ENCODE measurements around the gene RBBP8NL. TPM values are rescaled to one million over a fixed set of nuclear protein-coding genes. Genes with fewer than 3 reads are reported as not detected.
A peak's percentile ranks its signal among the peaks of the same experiment; 100 is the strongest.

Gene RBBP8NL
- total RNA-seq, 2 experiments from 2014 or later, result not detected

DNA sequence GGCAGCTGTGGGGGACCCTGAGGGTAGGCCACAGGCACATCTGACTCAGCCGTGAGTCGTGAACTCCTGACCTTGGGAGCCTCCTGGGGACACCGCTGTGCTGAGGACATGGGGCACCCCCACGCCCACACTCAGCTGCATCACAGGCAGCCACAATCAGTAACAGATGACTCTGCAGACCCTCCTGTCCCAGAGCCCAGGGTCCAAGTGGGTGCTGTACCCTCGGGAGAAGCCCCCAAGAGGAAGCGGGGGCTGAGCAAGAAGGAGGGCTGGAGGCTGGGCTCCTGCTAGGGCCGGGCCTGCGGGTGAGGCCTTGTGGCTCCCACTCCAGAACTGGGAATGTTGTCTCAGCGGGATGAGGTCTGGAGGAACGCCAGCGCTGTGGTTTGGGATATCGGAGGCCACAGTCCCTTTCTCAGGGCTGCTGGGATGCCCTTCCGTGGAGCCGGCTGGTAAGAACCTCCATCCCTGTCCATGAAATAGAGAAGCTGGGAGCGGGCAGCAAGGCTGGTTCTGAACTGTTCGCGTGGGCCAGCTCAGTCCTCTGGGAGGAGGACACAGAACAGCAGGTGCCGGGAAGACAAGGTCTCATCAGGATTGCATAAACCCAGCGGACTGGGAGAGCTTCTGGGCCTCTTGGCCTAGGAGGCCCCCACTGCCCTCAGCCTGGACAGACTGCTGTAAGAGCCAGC, 57.1 kb downstream of the RBBP8NL start:
- no peaks in the 10 kb centered on the region for H3K36me3 Mint-ChIP-seq (ENCODE audit: low read depth)
- intact Hi-C loops (cut with DNase I, micrococcal nuclease), result no loop called here
- no peak overlapping the region for H3K4me3 Mint-ChIP-seq
- no peak overlapping the region for H3K27ac Mint-ChIP-seq
- POLR2A ChIA-PET, result no interaction called here
- H3K9me3 Mint-ChIP-seq (ENCODE audit: low read depth), result no peaks in the 10 kb centered on the region
- peaks cover 3% of the 10 kb centered on the region for H3K4me1 Mint-ChIP-seq
- H3K27me3 Mint-ChIP-seq, result peaks cover 12% of the 10 kb centered on the region
- CTCF ChIA-PET, result interaction anchor here (1.0 to 2.5 kb wide), 2 partner anchors 12 to 64 kb away, joined by 3 to 12 read pairs; no protein-coding TSS in a partner anchor
- ATAC-seq (peak; percentile 64), DNase-seq (peak; percentile 76)

- H3K4me1 Mint-ChIP-seq, result peaks cover 3% of the 10 kb centered on the region
- H3K9me3 Mint-ChIP-seq (ENCODE audit: low read depth), result no peaks in the 10 kb centered on the region
- H3K27me3 Mint-ChIP-seq, result peaks cover 17% of the 10 kb centered on the region
- H3K36me3 Mint-ChIP-seq (ENCODE audit: low read depth), result no peaks in the 10 kb centered on the region
- intact Hi-C loops (cut with DNase I, micrococcal nuclease), result loop anchor here in 1 of 2 experiments (5.0 kb wide), 1 partner anchor 67 kb away; the partner anchor contains the start of gene ADRM1
- no peak overlapping the region for H3K4me3 Mint-ChIP-seq
- ATAC-seq (no peak), DNase-seq (no peak)
- POLR2A ChIA-PET, result no interaction called here
- CTCF ChIA-PET, result interaction anchor here (1.0 to 2.5 kb wide), 2 partner anchors 13 to 64 kb away, joined by 3 to 12 read pairs; no protein-coding TSS in a partner anchor
- H3K27ac Mint-ChIP-seq, result no peak overlapping the region
These were observed 57.6 kb downstream of the RBBP8NL start for GRCh38 chr20:62369815-62370114.

DNA sequence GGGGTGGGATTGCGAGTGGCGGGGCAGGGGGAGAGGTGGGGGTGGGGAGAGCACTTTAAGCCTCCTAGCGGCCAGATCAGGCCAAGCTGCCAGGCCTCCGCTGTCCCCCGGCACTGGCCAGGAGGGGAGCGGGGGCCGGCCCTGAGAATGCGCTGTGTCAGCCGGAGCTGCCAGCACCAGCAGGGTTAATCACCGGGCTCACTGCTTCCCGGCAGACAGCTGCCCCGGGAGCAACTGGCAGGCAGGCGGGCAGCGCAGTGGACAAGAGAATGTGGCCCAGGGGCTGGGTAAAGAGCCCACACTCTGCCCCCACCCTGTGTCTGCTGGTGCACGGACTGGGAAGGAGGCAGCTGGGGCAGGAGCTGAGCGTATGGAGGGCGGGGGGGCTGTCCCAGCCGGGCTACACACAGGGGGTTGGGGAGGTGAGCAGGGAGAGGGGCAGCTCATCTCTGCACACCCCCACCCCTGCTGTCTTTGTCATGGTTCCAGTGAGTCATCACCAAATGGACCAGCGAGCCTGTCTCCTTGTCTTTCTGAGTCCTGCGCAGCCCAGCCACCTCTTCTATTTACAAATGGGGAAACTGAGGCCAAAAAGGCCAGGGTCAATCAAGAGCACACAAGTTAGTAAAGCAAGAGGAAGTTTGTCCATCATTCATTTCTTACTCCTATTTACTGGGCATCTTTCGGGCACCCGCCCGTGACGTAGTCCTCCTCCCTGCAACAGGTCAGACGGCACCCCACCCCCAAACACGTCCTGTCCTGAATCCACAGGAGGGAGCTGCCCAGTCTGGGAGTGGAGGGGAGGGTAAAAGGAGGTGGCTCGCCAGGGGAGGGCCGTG, 58.1 kb downstream of the RBBP8NL start:
- H3K4me3 Mint-ChIP-seq, result no peak overlapping the region
- ATAC-seq (peak; percentile 9), DNase-seq (peak; percentile 37)
- no peak overlapping the region for H3K27ac Mint-ChIP-seq
- CTCF ChIA-PET, result interaction anchor here (0.7 to 2.5 kb wide), 4 partner anchors 13 to 68 kb away, joined by 3 to 12 read pairs (median 4); partner anchors contain the start of gene RPS21
- peaks cover 19% of the 10 kb centered on the region for H3K27me3 Mint-ChIP-seq
- H3K9me3 Mint-ChIP-seq (ENCODE audit: low read depth), result no peaks in the 10 kb centered on the region
- H3K4me1 Mint-ChIP-seq, result peaks cover 3% of the 10 kb centered on the region
- POLR2A ChIA-PET, result interaction anchor here (0.6 kb wide), 1 partner anchor 22 kb away, joined by 3 read pairs; no protein-coding TSS in a partner anchor
- H3K36me3 Mint-ChIP-seq (ENCODE audit: low read depth), result no peaks in the 10 kb centered on the region
- intact Hi-C loops (cut with DNase I, micrococcal nuclease), result loop anchor here in 1 of 2 experiments (5.0 kb wide), 1 partner anchor 67 kb away; the partner anchor contains the start of gene ADRM1

DNA sequence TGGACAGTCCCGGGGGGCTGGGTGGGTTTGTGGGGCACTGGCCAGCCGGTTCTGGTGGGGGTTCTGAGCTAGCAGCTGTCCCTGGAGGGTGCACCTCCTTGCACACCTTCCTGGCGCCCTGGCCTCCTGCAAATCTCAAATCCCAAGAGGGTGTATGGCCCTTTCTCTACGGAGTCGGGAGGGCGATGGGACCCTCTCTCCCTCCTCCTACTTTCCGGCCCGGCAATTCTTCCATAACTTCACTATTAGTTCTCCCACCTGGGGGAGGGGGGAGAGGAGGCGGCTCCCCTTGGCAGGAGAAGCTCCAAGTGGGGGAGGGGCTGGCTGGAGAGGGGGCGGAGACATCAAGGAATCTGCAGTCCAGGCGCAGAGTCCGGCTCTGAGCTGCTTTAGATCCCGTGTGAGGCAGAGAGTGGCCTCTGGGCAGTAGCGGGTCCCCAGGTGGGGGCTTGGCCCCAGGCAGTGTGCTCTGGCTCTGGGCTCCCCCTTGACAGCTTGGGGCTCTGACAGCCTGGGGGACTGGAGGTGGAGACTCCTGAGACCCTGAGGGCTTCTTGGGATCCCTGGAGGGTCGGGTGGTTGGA, 58.9 kb downstream of the RBBP8NL start:
- no peak for ATAC-seq
- no peak overlapping the region for H3K4me3 Mint-ChIP-seq
- no peak overlapping the region for H3K27ac Mint-ChIP-seq
- intact Hi-C loops (cut with DNase I, micrococcal nuclease), result loop anchor here in 1 of 2 experiments (5.0 kb wide), 1 partner anchor 66 kb away; the partner anchor contains the start of gene ADRM1
- ChIA-PET POLR2A (no interaction called here), CTCF (interaction anchor here (0.8 to 2.5 kb wide), 6 partner anchors 14 to 76 kb away, joined by 3 to 12 read pairs (median 4); partner anchors contain the start of gene RPS21)
- no peaks in the 10 kb centered on the region for H3K36me3 Mint-ChIP-seq (ENCODE audit: low read depth)
- no peak for DNase-seq
- peaks cover 3% of the 10 kb centered on the region for H3K4me1 Mint-ChIP-seq
- H3K9me3 Mint-ChIP-seq (ENCODE audit: low read depth), result no peaks in the 10 kb centered on the region
- peaks cover 19% of the 10 kb centered on the region for H3K27me3 Mint-ChIP-seq

GRCh38 chr20:62367633-62368391, 59.5 kb downstream of the RBBP8NL start:
- POLR2A ChIA-PET, result no interaction called here
- Mint-ChIP-seq H3K4me1 (peaks cover 3% of the 10 kb centered on the region), H3K4me3 (peak overlapping the region; percentile 26), H3K27ac (no peak overlapping the region), H3K27me3 (peaks cover 17% of the 10 kb centered on the region), H3K36me3 (ENCODE audit: low read depth) (no peaks in the 10 kb centered on the region), H3K9me3 (ENCODE audit: low read depth) (no peaks in the 10 kb centered on the region)
- ATAC-seq (no peak), DNase-seq (peak; percentile 43)
- intact Hi-C loops (cut with DNase I, micrococcal nuclease), result loop anchor here in 1 of 2 experiments (5.0 kb wide), 1 partner anchor 66 kb away; the partner anchor contains the start of gene ADRM1
- CTCF ChIA-PET, result interaction anchor here (0.6 to 2.5 kb wide), 8 partner anchors 15 to 245 kb away, joined by 3 to 12 read pairs (median 4); partner anchors contain the start of gene RPS21

- no peak within 1 kb of the TSS for H3K27ac Mint-ChIP-seq
- CTCF ChIA-PET, result interaction anchor here (0.6 to 1.6 kb wide), 4 partner anchors 16 to 246 kb away, joined by 4 to 7 read pairs (median 4); no protein-coding TSS in a partner anchor
- intact Hi-C loops (cut with DNase I, micrococcal nuclease), result loop anchor here in 1 of 2 experiments (5.0 kb wide), 1 partner anchor 65 kb away; the partner anchor contains the start of gene ADRM1
- peaks cover 17% of the 10 kb centered on the region for H3K27me3 Mint-ChIP-seq
- POLR2A ChIA-PET, result no interaction called here
- H3K9me3 Mint-ChIP-seq (ENCODE audit: low read depth), result no peaks in the 10 kb centered on the region
- H3K4me1 Mint-ChIP-seq, result peaks cover 3% of the 10 kb centered on the region
- H3K36me3 Mint-ChIP-seq (ENCODE audit: low read depth), result no peaks in the 10 kb centered on the region
- peak; percentile 30 for DNase-seq
- peak within 1 kb of the TSS; percentile 26 for H3K4me3 Mint-ChIP-seq
- peak; percentile 21 for ATAC-seq
These were observed 60.2 kb downstream of the RBBP8NL start, which contains the start of gene LAMA5 for GRCh38 chr20:62367136-62367632. TSS of gene LAMA5 (minus strand) at chr20:62367312. CDS start at chr20:62367245, 67 bp downstream.

DNA sequence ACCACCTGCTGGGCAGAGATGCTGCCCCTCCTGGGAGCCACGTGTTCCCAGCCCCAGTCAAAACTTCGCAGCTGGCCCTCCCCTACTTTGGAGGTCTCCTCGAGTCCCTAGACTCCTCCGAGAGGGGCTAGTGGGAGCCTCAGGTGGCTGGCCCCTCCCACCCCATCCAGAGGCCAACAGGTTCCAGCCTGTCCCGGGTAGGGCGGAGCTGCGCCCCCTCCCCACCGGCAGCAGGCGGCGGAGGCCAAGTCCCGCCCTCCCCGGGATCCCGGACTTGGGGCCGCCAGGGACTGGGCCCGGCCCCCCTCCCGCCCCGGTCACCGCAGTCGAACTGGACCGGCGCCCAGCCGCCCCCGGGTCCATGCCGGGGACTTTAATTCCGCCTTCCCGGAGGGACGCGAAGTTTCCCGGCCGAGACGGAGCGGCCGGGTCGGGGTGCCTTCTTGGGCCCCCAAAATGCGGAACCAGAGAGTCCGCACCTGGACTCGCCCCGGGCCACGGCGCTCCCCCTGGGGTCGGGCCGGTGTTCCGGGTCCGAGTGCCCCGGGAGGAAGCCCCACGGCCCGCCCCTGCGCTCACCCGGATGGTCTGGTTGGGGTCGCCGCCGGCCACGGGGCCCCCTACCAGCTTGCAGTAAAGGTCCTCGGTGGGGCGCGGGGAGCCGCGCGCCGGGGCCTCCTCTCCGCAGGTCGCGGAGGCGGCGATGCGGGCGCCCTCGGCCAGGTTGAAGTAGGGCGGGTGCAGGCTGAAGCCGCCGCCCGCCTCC, 60.8 kb downstream of the RBBP8NL start:
- ChIA-PET CTCF (interaction anchor here (1.3 kb wide), 1 partner anchor 16 kb away, joined by 7 read pairs; no protein-coding TSS in a partner anchor), POLR2A (interaction anchor here (0.6 kb wide), 1 partner anchor 19 kb away, joined by 3 read pairs; no protein-coding TSS in a partner anchor)
- ATAC-seq (peak; percentile 3), DNase-seq (no peak)
- intact Hi-C loops (cut with DNase I, micrococcal nuclease), result loop anchor here in 1 of 2 experiments (5.0 kb wide), 1 partner anchor 64 kb away; the partner anchor contains the start of gene ADRM1
- no peaks in the 10 kb centered on the region for H3K9me3 Mint-ChIP-seq (ENCODE audit: low read depth)
- peaks cover 17% of the 10 kb centered on the region for H3K27me3 Mint-ChIP-seq
- peaks cover 3% of the 10 kb centered on the region for H3K4me1 Mint-ChIP-seq
- no peaks in the 10 kb centered on the region for H3K36me3 Mint-ChIP-seq (ENCODE audit: low read depth)
- no peak overlapping the region for H3K4me3 Mint-ChIP-seq
- no peak overlapping the region for H3K27ac Mint-ChIP-seq

GRCh38 chr20:62365814-62366369, 61.4 kb downstream of the RBBP8NL start:
- intact Hi-C loops (cut with DNase I, micrococcal nuclease), result loop anchor here in 1 of 2 experiments (5.0 kb wide), 1 partner anchor 64 kb away; the partner anchor contains the start of gene ADRM1
- H3K9me3 Mint-ChIP-seq (ENCODE audit: low read depth), result no peaks in the 10 kb centered on the region
- H3K4me3 Mint-ChIP-seq, result no peak overlapping the region
- peaks cover 3% of the 10 kb centered on the region for H3K4me1 Mint-ChIP-seq
- CTCF ChIA-PET, result no interaction called here
- DNase-seq (no peak), ATAC-seq (no peak)
- no peak overlapping the region for H3K27ac Mint-ChIP-seq
- H3K36me3 Mint-ChIP-seq (ENCODE audit: low read depth), result no peaks in the 10 kb centered on the region
- POLR2A ChIA-PET, result interaction anchor here (0.6 kb wide), 1 partner anchor 20 kb away, joined by 3 read pairs; no protein-coding TSS in a partner anchor
- H3K27me3 Mint-ChIP-seq, result peaks cover 17% of the 10 kb centered on the region

DNA sequence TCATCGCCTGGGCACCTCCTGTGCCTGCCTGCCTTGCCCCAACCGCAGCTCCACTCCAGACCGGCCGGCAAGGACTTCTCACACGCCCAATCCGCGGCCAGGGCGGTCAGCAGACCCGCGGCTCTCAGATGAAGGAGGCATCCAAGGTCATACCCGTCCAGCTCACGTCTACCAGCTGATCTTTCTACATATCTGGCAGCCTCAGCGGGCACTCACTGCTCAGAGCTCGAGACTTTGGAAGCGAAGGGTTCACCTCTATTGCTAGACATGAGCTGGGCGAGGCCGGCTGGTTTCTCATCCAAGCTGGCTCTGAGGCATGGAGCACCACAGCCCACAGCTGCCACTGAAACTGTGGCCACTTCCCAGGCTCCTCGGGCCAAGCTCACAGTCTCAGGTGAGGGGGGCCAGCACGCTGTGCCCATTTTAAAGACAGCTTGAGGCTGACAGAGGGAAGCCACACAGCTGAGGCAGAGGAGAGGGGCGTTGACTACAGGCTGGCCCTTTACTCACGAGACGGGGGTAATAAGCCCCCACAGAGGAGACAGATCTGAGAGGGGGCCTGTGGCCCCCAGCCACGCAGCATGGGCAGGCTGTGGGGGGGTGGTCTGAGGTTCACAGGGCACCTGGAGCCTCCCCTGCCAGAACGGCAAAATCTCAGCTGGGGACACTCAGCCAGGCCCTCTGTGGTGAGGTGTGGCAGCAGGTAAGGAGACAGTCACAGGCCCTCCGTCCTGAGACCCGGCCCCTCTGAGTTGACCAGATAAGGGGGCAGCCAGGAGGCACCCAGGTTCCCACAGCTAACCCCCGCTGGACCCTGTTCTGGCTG, 62.2 kb downstream of the RBBP8NL start:
- Mint-ChIP-seq H3K4me3 (no peak overlapping the region), H3K4me1 (peaks cover 3% of the 10 kb centered on the region), H3K27me3 (peaks cover 17% of the 10 kb centered on the region), H3K9me3 (ENCODE audit: low read depth) (no peaks in the 10 kb centered on the region), H3K27ac (no peak overlapping the region), H3K36me3 (ENCODE audit: low read depth) (no peaks in the 10 kb centered on the region)
- intact Hi-C loops (cut with DNase I, micrococcal nuclease), result loop anchor here in 1 of 2 experiments (5.0 kb wide), 1 partner anchor 63 kb away; the partner anchor contains the start of gene ADRM1
- no peak for DNase-seq
- ChIA-PET CTCF (interaction anchor here (1.0 to 1.3 kb wide), 3 partner anchors 18 to 45 kb away, joined by 4 to 8 read pairs (median 5); no protein-coding TSS in a partner anchor), POLR2A (no interaction called here)
- no peak for ATAC-seq
